Upper lobe of left lung (tissue), 6 donors: ENCODE measurements around the gene TMPRSS2. TPM values are rescaled to one million over a fixed set of nuclear protein-coding genes. Genes with fewer than 3 reads are reported as not detected.

Experiments used
- ATAC-seq, 2 donors: fragments of 200-7000 bp; cut with Tn5 transposase; one replicate each; pipeline ENCODE4 v1.9.1; 2022; ENCODE audit warnings: mild to moderate bottlenecking in 2 of 2, moderate library complexity in 2 of 2; ENCODE audit not compliant: low FRiP score in 2 of 2
- DNase-seq, 2 donors: peaks; one replicate each; pipeline ENCODE4 v3.0.0-alpha.2; 2019 to 2020
- H3K27ac ChIP-seq, 4 donors: fragments of 200-600 bp; sonication (generic); one replicate each; pipeline ENCODE4 v1.5.1; 2016 to 2019
- H3K27me3 ChIP-seq, 4 donors: fragments of 200-600 bp; sonication (generic); one replicate each; pipeline ENCODE4 v1.5.1; 2017 to 2019
- H3K36me3 ChIP-seq, 4 donors: fragments of 200-600 bp; sonication (generic); one replicate each; pipeline ENCODE4 v1.5.1; 2016 to 2019
- H3K4me1 ChIP-seq, 4 donors: fragments of 200-600 bp; sonication (generic); one replicate each; pipeline ENCODE4 v1.5.1; 2018 to 2019
- H3K4me3 ChIP-seq, 4 donors: fragments of 200-600 bp; sonication (generic); one replicate each; pipeline ENCODE4 v1.5.1; 2017 to 2019; ENCODE audit warnings: mild to moderate bottlenecking in 2 of 4, moderate library complexity in 1 of 4
- H3K9me3 ChIP-seq, 4 donors: fragments of 200-600 bp; sonication (generic); one replicate each; pipeline ENCODE4 v1.5.1; 2018 to 2019
- CTCF ChIP-seq, 6 experiments: fragments of 450-650 bp in 4 of 6; fragments of 200-600 bp in 2 of 6; sonication (generic) in 2 of 6; IDR thresholded peaks; one replicate each; pipeline ENCODE4 v1.5.1; 2016 to 2019; ENCODE audit warnings: antibody characterized with exemption in 6 of 6
- EP300 ChIP-seq, 4 donors: sonication (generic); formaldehyde crosslinking; IDR thresholded peaks; one replicate each; pipeline ENCODE4 v1.5.1; 2017; ENCODE audit warnings: antibody characterized with exemption in 4 of 4, control low read depth in 2 of 4
- POLR2A ChIP-seq, 4 donors: fragments of 450-650 bp; IDR thresholded peaks; one replicate each; pipeline ENCODE4 v1.5.1; 2016 to 2017; ENCODE audit warnings: antibody characterized with exemption in 4 of 4, mild to moderate bottlenecking in 2 of 4
- POLR2AphosphoS5 ChIP-seq, 2 donors: sonication (generic); formaldehyde crosslinking; IDR thresholded peaks; one replicate each; pipeline ENCODE4 v1.5.1; 2017; ENCODE audit warnings: antibody characterized with exemption in 2 of 2
- WGBS, 2 donors: methylation state at CpG; one replicate each; pipeline ENCODE4 v1.1.5; 2017 to 2018; 5-methylcytosine and 5-hydroxymethylcytosine counted together
- total RNA-seq, 6 donors: library from RNA; depleted of rRNA in 4 of 6; stranded (reverse); fragments of >200 nt in 4 of 6; gene quantifications; one replicate each; pipeline versions ENCODE4 v1.1.0 to v1.2.1, GENCODE V29; 2016 to 2021
- donor health status: DM: no; HTN: no; CAD: no; lungs with moderate emphysema.
- donor health status: DM: no; HTN: yes; CAD: no; lungs with severe emphysema.

TMPRSS2 gene
- total RNA-seq, 6 donors from 2014 or later, result 65.3 to 195 (median 98.5) TPM

- WGBS, 2 donors, result 95 to 98% methylated on average over 7 of the region's 7 CpGs
- no peak for TF ChIP-seq POLR2AphosphoS5 (IDR thresholded peaks at IDR 0.05)
- TF ChIP-seq CTCF (IDR thresholded peaks at IDR 0.05), result no peak
- no peak for TF ChIP-seq EP300 (IDR thresholded peaks at IDR 0.05)
- TF ChIP-seq POLR2A (IDR thresholded peaks at IDR 0.05), result no peak
- Histone ChIP-seq H3K27ac (no peak overlapping the region), H3K4me1 (no peaks in the 10 kb centered on the region), H3K36me3 (peaks cover 25 to 98% (median 66%) of the 10 kb centered on the region in 4 donors), H3K4me3 (no peak overlapping the region), H3K27me3 (no peaks in the 10 kb centered on the region), H3K9me3 (no peaks in the 10 kb centered on the region)
- DNase-seq (no peak), ATAC-seq (no peak)
Measured at GRCh38 chr21:41443562-41443961, 64.4 kb downstream of the TMPRSS2 start.

- DNase-seq, result no peak
- WGBS, 2 donors, result 93% methylated on average over 2 of the region's 2 CpGs
Measured at GRCh38 chr21:41442481-41443186, 65.3 kb downstream of the TMPRSS2 start.

GRCh38 chr21:41441546-41441945 is 66.4 kb downstream of the TMPRSS2 start:
- H3K4me3 ChIP-seq, result no peak overlapping the region
- peaks cover 25 to 98% (median 71%) of the 10 kb centered on the region in 4 donors for H3K36me3 ChIP-seq
- DNase-seq (no peak), ATAC-seq (no peak)
- H3K27me3 ChIP-seq, result no peaks in the 10 kb centered on the region
- no peak for TF ChIP-seq POLR2AphosphoS5 (IDR thresholded peaks at IDR 0.05)
- TF ChIP-seq POLR2A (IDR thresholded peaks at IDR 0.05), result no peak
- no peak for TF ChIP-seq CTCF (IDR thresholded peaks at IDR 0.05)
- no peak for TF ChIP-seq EP300 (IDR thresholded peaks at IDR 0.05)
- WGBS, 2 donors, result 97% methylated on average over 14 of the region's 14 CpGs
- no peak overlapping the region for H3K27ac ChIP-seq
- H3K9me3 ChIP-seq, result no peaks in the 10 kb centered on the region
- H3K4me1 ChIP-seq, result no peaks in the 10 kb centered on the region

More at GRCh38 chr21:41442481-41443186, 65.3 kb downstream of the TMPRSS2 start:
- peaks cover 25 to 98% (median 68%) of the 10 kb centered on the region in 4 donors for H3K36me3 ChIP-seq
- H3K9me3 ChIP-seq, result no peaks in the 10 kb centered on the region
- H3K4me3 ChIP-seq, result no peak overlapping the region
- TF ChIP-seq POLR2A (IDR thresholded peaks at IDR 0.05) (no peak), EP300 (IDR thresholded peaks at IDR 0.05) (no peak), POLR2AphosphoS5 (IDR thresholded peaks at IDR 0.05) (no peak), CTCF (IDR thresholded peaks at IDR 0.05) (no peak)
- ATAC-seq, result no peak
- no peaks in the 10 kb centered on the region for H3K4me1 ChIP-seq
- no peak overlapping the region for H3K27ac ChIP-seq
- H3K27me3 ChIP-seq, result no peaks in the 10 kb centered on the region

- no peaks in the 10 kb centered on the region for H3K9me3 ChIP-seq
- ATAC-seq, result no peak
- TF ChIP-seq POLR2AphosphoS5 (IDR thresholded peaks at IDR 0.05) (no peak), POLR2A (IDR thresholded peaks at IDR 0.05) (no peak), EP300 (IDR thresholded peaks at IDR 0.05) (no peak), CTCF (IDR thresholded peaks at IDR 0.05) (no peak)
- peaks cover 24 to 94% (median 66%) of the 10 kb centered on the region in 4 donors for H3K36me3 ChIP-seq
- H3K4me1 ChIP-seq, result no peaks in the 10 kb centered on the region
- H3K4me3 ChIP-seq, result no peak overlapping the region
- DNase-seq, result no peak
- no peaks in the 10 kb centered on the region for H3K27me3 ChIP-seq
- WGBS, 2 donors, result 79 to 80% methylated on average over 4 of the region's 4 CpGs
- no peak overlapping the region for H3K27ac ChIP-seq
Measured at GRCh38 chr21:41439248-41439647, 68.7 kb downstream of the TMPRSS2 start.
